GM11168 (cell line): ENCODE results near the gene GPR27.

Experiments
- in situ Hi-C: fragments of 300-500 bp; cut with MboI; formaldehyde crosslinking; loops from one replicate; pipeline ENCODE4 v1.12.0; 2022; ENCODE audit warnings: low sequenced_read_pairs; ENCODE audit not compliant: unreplicated experiment

Gene GPR27

DNA sequence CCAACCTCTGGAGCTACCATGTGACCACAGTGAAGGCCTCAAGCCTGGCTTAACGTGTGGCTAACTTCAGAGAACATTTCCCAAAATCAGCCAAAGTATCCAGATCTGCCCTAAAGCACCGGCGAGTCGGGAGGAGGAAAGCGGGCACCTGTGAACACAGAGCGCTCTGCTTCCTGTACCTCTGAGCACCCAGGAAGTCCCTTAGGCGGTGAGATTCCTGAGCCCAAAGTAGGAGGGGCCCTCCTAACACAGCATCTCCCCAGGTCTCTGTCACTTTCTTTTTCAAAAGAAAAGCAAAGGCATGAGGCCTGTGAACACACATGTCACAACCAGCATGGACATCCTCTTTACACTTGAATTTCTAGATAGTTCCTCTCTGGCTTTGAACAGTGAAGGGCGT is 27.5 kb upstream of the GPR27 start:
- in situ Hi-C loops: no loop called here

DNA sequence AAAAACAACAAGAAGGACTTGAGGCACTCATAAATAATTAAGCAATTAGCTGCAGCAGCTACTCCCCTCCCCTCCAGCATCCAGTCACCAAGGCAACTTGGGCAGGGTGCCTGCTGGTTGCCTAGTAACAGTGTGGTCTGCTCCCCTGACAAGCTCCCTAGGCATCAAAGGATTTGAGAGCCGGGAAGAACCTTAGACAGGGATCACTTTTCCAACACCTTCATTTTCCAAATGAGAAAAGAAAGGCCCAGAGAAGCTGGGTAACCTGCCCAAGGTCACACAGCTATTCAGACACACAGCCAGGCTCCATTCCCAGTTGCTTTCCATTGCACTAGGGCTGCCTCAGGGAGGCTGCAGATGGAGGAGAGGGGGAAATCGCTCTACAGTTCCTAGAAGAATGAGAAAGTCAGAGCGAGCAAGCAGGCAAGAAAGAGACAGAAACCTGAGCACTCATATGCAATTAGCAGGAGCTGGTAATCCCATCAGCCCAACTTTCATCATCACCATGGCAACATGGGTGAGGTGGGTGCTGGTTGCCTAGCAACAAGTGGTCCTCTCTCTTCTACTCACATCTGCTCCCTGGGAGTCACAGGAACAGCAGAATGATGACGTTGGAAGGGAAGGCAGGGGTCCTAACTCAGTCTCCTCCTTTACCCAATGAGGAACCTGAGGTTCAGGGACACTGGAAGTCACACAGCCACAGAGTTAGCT is 24.9 kb upstream of the GPR27 start:
- in situ Hi-C loops: no loop called here

DNA sequence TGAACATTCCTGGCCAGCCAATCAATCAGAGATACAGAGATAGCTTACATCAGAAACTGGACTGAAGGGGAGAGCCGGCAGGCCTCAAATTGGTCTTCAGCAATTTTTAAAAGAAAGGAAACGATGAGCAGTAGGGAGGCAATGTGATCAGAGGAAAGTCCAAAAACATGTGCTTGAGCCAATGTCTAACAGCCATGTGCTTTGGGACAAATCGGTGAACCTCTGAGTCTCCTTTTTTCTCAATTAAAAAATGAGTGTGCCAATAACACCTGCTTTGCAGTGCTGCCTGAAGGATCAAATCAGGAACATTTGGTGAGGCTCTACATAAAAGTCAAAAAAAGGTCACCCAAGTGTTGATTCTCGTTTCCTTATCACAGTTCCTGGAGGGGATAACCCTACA is 21.0 kb upstream of the GPR27 start:
- in situ Hi-C loops: loop anchor here (10.0 kb wide), 2 partner anchors 122 to 1102 kb away; no protein-coding TSS in a partner anchor

DNA sequence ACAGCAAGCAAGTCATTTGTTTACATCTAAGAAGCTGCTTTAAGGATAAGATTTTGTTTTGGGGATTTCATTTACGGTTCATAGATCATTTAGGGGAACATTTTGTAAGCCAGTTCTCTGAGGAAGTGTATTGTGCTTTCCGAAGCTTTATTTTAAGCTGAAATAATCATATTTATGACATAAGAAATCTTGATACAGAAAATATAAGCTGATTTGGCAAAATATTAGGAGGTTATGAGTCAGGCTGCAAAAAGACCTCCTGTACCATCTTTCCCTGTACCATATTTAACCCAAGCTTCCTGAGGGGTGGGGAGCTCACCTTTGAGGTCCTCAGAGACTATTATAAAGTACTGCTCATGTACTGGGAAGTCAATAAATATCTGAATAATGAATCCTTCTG is 20.3 kb upstream of the GPR27 start:
- in situ Hi-C loops: loop anchor here (10.0 kb wide), 2 partner anchors 121 to 1101 kb away; no protein-coding TSS in a partner anchor

DNA sequence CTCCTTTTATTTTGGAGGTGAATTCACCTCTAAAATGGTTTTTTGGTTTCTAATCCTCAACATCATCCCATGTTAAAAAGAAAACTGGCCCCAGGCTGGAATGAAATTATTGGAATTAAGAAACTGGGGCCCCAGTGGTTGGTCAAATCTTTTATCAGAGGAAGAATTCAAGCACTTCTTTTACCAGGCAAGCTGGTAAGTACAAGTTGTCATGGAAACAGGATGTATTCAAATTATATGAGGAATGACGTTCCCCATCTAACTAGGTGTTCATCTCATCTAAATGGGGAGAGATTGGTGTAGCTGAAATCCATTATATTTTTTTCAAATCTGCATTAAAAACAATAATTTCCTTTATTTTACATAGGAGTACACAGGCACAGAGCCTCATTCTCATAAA is 18.8 kb upstream of the GPR27 start:
- in situ Hi-C loops: loop anchor here (10.0 kb wide), 2 partner anchors 120 to 1100 kb away; no protein-coding TSS in a partner anchor

DNA sequence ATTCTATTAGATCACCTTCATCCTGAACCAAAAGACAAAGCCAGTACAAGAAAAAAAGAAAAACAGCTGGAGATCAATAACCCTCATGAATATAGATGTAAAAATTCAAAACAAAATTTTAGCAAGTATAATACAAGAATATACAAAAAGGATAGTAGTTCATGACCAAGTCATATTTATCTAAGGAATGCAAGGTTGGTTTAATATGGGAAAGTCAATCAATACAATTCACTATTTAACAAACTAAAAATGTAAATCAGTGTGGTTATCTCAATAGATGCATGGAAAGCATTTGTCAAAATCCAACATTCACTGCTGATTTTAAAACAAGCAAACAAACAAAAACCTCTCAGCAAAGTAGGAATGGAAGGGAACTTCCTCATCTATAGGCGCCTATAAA is 11.0 kb upstream of the GPR27 start:
- in situ Hi-C loops: no loop called here

DNA sequence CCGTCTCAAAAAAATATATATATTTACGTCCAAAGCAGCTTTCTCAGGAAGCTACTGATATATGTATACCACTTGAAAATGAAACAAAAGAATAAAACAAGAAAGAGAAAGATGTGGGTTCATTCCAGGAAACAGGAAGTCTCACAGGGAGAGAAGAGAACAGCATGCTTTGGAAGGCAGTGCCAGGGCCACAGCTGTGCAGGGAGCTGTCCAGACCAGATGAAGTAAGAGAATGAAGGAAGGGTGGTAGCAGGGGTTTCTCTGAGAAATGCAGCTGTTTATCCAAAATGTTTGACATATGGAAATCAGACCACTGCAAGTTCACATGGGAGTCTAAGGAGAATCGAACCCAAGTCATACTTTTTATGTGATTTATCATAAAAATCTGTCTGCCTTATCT is 8.9 kb upstream of the GPR27 start:
- in situ Hi-C loops: no loop called here

DNA sequence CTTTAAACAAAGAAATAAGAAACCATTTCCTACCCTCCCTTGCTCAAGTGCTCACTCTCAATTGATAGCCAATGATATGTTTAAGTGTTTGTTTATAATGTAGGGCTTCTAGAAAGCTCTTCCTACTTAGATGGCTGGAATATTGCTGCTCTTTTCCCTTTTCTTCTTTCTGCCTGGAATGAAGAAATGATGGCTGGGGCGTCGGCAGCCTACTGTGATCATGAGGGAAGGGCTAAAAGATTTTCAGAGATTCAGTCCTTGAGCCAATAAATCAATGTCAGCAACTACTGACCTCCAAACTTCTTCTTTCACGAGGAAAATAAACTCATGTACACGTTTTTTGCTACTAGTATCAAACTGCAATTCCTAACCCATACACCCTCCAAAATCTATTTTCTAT is 2.1 kb upstream of the GPR27 start:
- in situ Hi-C loops: no loop called here

DNA sequence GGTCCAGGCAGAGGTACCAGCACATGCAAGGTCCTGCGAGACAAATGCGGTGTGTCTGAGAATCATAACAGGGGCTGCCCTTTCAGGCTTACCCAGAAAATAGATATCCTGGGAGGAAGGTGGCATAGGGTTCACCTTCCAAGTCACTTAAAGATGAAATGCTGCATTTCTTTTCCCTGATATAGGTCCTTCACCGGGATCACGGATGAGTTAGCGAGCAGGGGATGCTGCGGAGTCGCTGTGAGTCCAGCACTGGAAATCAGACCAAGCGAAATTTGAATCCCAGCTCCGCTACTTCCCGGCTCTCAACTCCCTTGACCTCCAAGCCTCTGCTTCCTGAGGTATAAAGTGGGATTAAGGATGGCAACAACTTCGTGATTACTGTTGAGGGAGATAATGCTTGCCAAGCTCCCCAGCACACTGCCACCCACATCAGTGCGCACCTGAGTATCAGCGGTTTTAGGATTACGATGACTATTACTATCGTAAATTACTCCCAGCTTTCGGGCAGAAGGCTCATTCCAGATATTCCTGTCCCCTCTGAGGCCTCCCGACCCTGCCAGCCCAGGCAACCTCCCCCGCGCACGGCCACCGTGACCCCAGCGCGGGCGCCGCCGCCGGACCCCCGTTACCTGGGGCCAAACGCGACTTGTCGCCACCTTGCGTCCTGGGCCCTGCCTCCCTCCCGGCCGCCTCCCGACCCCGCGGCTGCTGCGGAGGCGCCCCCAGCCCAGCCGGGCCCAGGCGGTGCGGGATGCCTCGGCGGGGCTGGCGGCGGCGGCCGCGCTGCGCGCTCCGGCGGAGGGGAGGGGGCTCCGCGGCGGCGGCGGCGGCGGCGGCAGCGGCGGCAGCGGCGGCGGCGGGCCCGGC is 589 bp upstream of the GPR27 start:
- in situ Hi-C loops: no loop called here

DNA sequence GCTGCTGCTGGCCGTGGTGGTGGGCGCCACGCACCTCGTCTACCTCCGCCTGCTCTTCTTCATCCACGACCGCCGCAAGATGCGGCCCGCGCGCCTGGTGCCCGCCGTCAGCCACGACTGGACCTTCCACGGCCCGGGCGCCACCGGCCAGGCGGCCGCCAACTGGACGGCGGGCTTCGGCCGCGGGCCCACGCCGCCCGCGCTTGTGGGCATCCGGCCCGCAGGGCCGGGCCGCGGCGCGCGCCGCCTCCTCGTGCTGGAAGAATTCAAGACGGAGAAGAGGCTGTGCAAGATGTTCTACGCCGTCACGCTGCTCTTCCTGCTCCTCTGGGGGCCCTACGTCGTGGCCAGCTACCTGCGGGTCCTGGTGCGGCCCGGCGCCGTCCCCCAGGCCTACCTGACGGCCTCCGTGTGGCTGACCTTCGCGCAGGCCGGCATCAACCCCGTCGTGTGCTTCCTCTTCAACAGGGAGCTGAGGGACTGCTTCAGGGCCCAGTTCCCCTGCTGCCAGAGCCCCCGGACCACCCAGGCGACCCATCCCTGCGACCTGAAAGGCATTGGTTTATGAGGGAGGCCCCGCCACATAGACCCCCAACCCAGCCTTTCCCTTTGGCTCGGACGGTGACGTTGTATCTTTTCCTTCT is 1.1 kb downstream of the GPR27 start:
- in situ Hi-C loops: no loop called here

DNA sequence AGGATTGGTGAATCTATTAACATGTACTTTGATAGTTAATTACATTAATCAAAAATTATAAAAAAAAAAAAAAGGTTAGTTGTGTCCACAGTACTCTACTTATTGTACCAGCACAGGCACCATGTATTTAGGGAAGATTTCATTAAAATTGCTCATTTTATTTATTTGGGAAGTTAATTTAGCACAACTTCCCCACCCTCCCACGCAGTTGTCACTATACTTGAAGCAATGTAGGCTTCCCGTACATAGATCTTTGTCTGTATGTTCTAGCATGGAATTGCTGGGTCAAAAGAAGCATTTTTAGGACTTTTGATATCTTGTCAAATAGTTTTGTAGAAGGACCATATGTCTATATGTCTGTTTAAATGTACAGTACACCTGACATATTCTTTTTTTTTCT is 4.4 kb downstream of the GPR27 start:
- in situ Hi-C loops: no loop called here

DNA sequence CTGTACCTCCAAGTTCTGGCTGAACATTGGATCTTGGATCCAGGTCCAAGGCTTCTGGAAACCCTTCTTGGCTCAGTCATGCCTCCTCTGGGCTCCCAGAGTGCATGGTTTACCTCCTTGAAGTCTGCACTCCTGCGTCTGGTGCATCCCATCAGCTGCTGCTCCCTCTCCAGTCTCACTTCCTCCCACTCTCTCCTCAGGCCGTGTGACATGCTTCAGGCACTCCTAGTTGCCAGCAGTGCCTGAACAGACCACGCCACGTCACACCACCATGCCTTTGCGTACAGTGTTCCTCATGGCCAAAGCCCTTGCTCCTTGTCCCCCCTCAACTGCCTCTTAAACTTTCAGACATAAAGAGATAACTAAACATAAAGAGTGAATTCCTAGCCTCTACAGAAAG is 5.7 kb downstream of the GPR27 start:
- in situ Hi-C loops: no loop called here

DNA sequence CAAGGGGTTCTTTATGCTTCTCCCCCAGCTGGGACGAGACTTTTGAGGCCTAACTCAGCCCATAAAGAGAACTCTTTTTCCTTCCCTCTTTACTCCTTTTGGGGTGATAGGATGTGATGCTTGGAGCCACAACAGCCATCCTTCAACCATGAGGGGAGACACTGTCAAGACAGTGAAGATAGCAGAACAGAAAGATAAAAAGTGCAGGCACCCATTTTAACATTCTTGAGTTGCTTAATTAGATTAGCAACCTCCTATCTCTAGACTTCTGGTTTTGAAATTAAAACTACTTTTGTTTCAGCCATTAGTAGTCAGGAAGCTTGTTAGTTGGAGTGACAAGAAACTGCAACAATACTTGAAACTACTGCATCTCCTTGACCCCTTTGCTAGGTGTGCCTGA is 6.5 kb downstream of the GPR27 start:
- in situ Hi-C loops: no loop called here

DNA sequence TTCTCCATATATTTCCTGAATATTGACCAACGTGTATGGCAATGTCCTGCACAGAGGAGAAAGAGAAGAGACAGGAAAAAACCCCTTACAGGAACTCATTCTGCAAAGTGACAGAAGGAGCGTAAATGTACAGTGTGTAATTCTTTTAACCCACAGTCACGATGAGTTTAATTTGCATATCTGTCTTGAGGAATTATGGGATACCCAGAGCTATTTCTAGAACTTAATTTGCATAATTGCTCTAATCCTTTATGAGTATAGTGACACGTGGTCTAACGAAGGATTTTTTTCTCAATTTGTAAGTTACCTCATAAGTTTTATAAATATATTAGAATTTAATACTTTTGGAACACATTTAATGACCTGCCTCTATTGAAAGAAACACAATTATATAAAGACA is 9.8 kb downstream of the GPR27 start:
- in situ Hi-C loops: no loop called here

DNA sequence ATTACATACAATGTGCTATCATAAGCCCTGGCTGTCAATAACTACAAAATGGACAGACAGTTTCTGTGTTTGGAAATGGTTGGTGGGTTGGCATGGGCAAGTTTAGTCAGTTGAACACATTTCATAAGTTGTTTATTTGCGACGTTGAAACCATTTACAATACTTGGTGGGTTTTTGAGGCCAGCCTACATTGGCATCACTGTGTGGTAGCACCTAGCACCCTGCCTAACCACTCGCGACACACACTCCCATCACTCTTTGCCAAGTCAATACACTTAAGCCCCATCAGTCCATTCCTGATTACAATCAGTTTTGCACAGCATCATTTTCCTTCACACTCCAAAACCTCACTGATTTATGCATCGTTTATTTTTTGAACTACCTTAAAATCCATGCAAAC is 17.5 kb downstream of the GPR27 start:
- in situ Hi-C loops: no loop called here

DNA sequence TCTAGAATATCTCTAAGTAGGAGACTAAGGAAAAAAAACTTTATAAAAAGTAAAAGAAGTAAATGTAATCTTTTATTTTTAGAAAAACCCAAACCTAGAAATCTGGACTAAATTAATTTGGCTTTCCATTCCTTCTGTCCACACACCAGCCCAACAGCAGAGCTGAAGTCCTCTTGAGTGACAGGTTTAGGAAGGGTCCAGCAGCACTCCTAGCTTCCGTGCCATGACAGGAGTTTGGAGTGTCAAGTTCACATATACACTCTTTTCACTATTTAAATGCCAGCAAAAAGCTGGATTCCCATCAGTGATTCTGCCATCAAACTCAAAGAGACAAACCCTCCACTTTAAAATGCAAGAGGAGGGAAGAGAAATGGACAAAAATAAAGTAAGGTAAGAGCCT is 18.2 kb downstream of the GPR27 start:
- in situ Hi-C loops: no loop called here

DNA sequence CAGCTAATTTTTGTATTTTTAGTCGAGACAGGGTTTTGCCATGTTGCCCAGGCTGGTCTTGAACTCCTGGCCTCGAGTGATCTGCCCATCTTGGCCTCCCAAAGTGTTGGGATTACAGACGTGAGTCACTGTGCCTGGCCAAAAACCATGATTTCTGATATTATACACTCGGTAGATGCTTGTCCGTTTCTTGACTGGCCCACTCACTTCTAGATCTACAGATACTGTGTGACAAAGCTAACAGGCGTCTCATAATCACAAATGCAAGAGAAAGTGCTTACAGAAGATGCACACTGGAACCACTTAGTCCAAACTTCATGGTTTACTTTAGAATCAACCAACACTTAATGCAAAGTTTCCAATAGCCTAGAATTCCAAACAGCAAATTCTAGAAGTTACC is 22.9 kb downstream of the GPR27 start:
- in situ Hi-C loops: no loop called here

DNA sequence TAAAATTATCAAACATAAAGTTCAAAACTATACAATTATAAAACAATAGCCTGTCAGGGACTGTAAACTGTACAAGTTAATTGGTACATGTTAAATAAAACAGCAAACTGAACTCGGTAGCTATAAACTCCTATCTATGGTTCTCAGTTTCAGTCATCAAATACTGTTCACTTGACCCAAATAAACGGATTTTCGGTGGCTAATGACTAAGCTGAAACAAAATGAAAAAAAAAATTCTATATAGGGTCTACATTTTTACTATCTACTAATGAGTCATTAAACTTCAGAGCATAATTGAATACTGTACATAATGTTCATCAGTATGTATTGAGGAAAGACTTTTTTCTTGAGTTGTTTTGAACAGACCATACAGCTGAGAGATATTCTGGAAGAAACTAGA is 24.7 kb downstream of the GPR27 start:
- in situ Hi-C loops: no loop called here

DNA sequence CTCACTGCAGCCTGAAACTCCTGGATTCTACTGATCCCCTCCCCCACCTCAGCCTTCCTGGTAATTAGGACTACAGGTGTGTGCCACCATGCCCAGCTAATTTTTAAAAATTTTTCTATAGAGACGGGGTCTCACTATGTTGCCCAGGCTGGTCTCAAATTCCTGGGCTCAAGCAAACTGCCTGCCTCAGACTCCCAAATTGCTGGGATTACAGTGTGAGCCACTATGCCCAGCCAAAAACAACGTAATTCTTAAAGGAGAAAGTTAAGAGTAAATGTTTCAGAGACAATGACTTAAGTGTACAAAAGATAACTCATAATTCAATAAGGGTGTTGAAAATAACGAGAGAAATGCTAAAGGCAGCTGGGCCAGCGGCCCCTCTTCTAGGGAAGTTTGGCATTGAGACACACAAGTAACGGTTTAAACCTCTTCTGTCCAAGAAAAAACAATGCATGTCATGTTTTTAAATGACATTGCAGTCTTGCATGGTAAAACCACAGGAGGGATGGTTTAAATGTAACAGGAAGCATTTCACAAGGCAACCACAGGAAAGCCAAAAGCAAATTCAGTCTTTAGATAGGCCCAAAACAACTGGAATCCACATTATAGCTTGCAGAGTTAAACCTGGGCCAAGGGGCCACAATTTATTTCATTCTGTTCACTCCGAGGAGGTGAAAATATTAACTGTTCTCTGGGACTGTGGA is 26.2 kb downstream of the GPR27 start:
- in situ Hi-C loops: no loop called here

DNA sequence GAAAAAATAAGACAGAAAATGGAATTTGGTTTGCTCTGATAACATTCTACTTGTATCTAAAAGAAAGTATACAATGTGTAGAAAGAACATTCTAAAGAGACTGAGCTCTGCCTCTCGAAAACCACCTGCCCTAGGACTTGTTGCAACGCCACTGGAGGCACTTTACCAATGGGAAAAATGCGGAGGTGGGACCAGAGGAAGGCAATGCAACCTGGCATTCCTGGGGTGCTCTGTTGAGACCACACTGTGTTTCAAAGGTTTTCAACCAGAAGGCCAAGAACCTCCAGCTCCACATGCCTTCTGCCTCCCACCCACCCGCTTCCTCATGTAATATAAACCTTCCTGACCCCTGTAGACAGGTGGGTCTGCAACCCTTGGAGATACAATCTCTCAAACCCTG is 26.8 kb downstream of the GPR27 start:
- in situ Hi-C loops: no loop called here

DNA sequence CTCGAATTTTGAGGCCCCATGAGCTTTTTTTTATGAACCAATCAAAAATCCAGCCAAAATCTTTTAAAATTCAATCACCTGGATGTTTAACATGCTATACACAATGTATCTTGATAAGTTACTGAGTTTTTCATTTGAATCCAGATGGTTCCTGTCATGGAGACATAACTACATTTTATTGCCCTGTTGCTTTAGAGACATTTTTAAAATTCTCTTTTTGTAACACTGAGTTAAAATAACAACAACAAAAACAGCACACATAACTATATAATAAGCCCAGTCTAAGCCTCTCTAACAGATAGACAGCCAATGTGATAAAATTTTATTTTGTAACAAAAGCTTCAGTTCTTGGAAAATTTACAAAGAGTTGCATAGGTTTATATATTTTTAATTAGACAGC is 29.5 kb downstream of the GPR27 start:
- in situ Hi-C loops: no loop called here
